ENCODE measurements around the gene CCDC121.

GRCh38 chr2:27663285-27664153, 34.7 kb upstream of the CCDC121 start, which contains the start of the genes SLC4A1AP and SUPT7L:
- TF ChIP-seq CTCF (IDR thresholded peaks at IDR 0.05 in 8 of 11, conservative IDR thresholded peaks at IDR 0.05 in 3 of 11) (peak in 1 of 11 experiments; percentile 5), POLR2A (IDR thresholded peaks at IDR 0.05) (no peak)

Measured in spleen (tissue), 7 donors.